Testis (tissue), 3 donors: ENCODE measurements around the gene SPTSSA. TPM values are rescaled to one million over a fixed set of nuclear protein-coding genes. Genes with fewer than 3 reads are reported as not detected.

Experiments
- DNase-seq: peaks from one replicate; pipeline ENCODE4 v3.0.0-alpha.2; 2019
- H3K27ac ChIP-seq, 2 donors: fragments of 200-600 bp; sonication (generic); one replicate each; pipeline ENCODE4 v1.5.1; 2019
- H3K27me3 ChIP-seq: fragments of 200-600 bp; sonication (generic); one replicate; pipeline ENCODE4 v1.5.1; 2019
- H3K36me3 ChIP-seq: fragments of 200-600 bp; sonication (generic); one replicate; pipeline ENCODE4 v1.5.1; 2017; ENCODE audit warnings: low read depth; ENCODE audit errors: missing control alignments
- H3K4me1 ChIP-seq: fragments of 200-600 bp; sonication (generic); one replicate; pipeline ENCODE4 v1.5.1; 2019
- H3K4me3 ChIP-seq, 2 donors: fragments of 200-600 bp; sonication (generic); one replicate each; pipeline ENCODE4 v1.5.1; 2017 to 2019
- H3K9me3 ChIP-seq: fragments of 200-600 bp; sonication (generic); one replicate; pipeline ENCODE4 v1.5.1; 2017
- POLR2A ChIP-seq: fragments of 450-650 bp; IDR thresholded peaks from one replicate; pipeline ENCODE4 v1.6.1; 2017; ENCODE audit warnings: antibody characterized with exemption, mild to moderate bottlenecking, moderate library complexity
- WGBS, 2 donors: methylation state at CpG; one replicate each; pipeline ENCODE4 v1.1.5; 2018; 5-methylcytosine and 5-hydroxymethylcytosine counted together
- intact Hi-C: fragments of 100-400 bp; cut with DNase I; formaldehyde crosslinking; loops from one replicate; pipeline ENCODE4 v1.15.1; 2023; ENCODE audit warnings: low total_unique reads
- polyA plus RNA-seq: library from polyadenylated mRNA; stranded (reverse); fragments of 350-450 nt; fragmentation: Illumina TruSeq; extraction: RNeasy Lipid Tissue Mini Kit (QIAGEN cat#74804); gene quantifications from one replicate; pipeline ENCODE4 v1.2.3, GENCODE V29; 2014; ENCODE audit warnings: low read depth, low replicate concordance; ENCODE audit not compliant: insufficient read depth
- total RNA-seq, 2 donors: library from RNA; depleted of rRNA; stranded (reverse); fragments of >200 nt; gene quantifications; one replicate each; pipeline ENCODE4 v1.2.3, GENCODE V29; 2016
- TF ChIP-seq, protein P1 (sequence below), 3 experiments: fragments of 450-650 bp in 2 of 3; fragments of 200-600 bp in 1 of 3; sonication (generic) in 1 of 3; IDR thresholded peaks; one replicate each; pipeline ENCODE4 v1.5.1; 2016 to 2019; ENCODE audit warnings: antibody characterized with exemption in 3 of 3, mild to moderate bottlenecking in 2 of 3, moderate library complexity in 1 of 3

Gene SPTSSA
- total and polyA plus RNA-seq, 3 donors from 2014 or later, result 9.2 to 14.4 (median 10.4) TPM

GRCh38 chr14:34420547-34421150 is 41.4 kb downstream of the SPTSSA start:
- TF ChIP-seq, protein P1, sequence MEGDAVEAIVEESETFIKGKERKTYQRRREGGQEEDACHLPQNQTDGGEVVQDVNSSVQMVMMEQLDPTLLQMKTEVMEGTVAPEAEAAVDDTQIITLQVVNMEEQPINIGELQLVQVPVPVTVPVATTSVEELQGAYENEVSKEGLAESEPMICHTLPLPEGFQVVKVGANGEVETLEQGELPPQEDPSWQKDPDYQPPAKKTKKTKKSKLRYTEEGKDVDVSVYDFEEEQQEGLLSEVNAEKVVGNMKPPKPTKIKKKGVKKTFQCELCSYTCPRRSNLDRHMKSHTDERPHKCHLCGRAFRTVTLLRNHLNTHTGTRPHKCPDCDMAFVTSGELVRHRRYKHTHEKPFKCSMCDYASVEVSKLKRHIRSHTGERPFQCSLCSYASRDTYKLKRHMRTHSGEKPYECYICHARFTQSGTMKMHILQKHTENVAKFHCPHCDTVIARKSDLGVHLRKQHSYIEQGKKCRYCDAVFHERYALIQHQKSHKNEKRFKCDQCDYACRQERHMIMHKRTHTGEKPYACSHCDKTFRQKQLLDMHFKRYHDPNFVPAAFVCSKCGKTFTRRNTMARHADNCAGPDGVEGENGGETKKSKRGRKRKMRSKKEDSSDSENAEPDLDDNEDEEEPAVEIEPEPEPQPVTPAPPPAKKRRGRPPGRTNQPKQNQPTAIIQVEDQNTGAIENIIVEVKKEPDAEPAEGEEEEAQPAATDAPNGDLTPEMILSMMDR (IDR thresholded peaks at IDR 0.05), result no peak
- TF ChIP-seq POLR2A, result no peak
- no peak overlapping the region for H3K27ac ChIP-seq
- H3K36me3 ChIP-seq, result no peaks in the 10 kb centered on the region
- intact Hi-C loops, result no loop called here
- WGBS, 2 donors, result 67 to 92% methylated on average over 6 of the region's 6 CpGs
- no peaks in the 10 kb centered on the region for H3K4me1 ChIP-seq
- no peak overlapping the region for H3K4me3 ChIP-seq
- no peaks in the 10 kb centered on the region for H3K9me3 ChIP-seq
- DNase-seq, result no peak
- no peaks in the 10 kb centered on the region for H3K27me3 ChIP-seq

DNA sequence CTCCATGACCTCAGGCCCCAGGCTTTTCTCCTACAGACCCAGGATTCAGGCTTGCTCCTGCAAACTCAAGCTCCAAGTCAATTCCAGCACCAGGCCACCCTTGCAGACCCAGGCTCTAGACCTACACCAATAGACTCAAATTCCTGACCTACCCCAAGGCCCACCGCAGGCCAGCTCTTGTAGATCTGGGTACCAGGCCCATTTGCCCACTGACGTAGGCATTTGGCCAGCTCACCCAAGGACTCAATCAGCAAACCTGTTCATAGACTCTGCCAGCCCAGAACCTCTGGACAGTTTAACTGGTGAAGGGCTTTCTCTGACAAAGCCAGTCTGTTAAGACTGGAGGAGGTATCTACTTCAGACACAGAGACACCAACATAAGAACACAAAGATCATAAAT is 52.3 kb downstream of the SPTSSA start:
- no peak for DNase-seq
- Histone ChIP-seq H3K4me1 (no peaks in the 10 kb centered on the region), H3K4me3 (no peak overlapping the region), H3K36me3 (no peaks in the 10 kb centered on the region), H3K9me3 (no peaks in the 10 kb centered on the region), H3K27me3 (no peaks in the 10 kb centered on the region), H3K27ac (no peak overlapping the region)
- WGBS, 2 donors, result 93% methylated on average over 2 of the region's 2 CpGs; no CpG with 5 or more reads in 1 of the 2 donors
- no peak for TF ChIP-seq POLR2A
- TF ChIP-seq, protein P1 (IDR thresholded peaks at IDR 0.05), result no peak
- intact Hi-C loops, result no loop called here

GRCh38 chr14:34407951-34408350 is 54.1 kb downstream of the SPTSSA start:
- no peak for DNase-seq
- Histone ChIP-seq H3K27ac (no peak overlapping the region), H3K36me3 (no peaks in the 10 kb centered on the region), H3K9me3 (no peaks in the 10 kb centered on the region), H3K4me1 (no peaks in the 10 kb centered on the region), H3K4me3 (no peak overlapping the region), H3K27me3 (no peaks in the 10 kb centered on the region)
- WGBS, 2 donors, result 93 to 96% methylated on average over 1 of the region's 1 CpG
- TF ChIP-seq, protein P1 (IDR thresholded peaks at IDR 0.05), result no peak
- TF ChIP-seq POLR2A, result no peak
- intact Hi-C loops, result no loop called here

DNA sequence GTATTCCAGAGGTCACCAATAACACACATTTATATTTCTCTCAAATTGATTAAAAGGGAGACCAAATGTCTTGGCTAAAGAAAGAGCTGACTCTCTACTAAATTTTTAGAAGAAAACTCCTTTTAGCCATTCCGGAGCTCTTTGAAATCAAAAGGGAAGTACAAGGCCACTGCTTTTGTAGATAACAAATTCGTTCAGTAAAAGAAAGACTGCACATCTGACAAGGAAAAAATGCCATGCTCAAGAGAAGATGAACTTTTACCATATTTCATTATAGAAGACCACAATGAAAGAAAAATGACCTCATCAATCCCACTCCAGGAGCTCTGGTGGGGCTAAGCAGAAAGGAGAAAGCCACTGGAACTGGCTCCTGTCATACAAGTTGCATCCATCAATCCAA is 57.6 kb downstream of the SPTSSA start:
- DNase-seq, result no peak
- Histone ChIP-seq H3K27ac (no peak overlapping the region), H3K27me3 (no peaks in the 10 kb centered on the region), H3K4me3 (no peak overlapping the region), H3K36me3 (no peaks in the 10 kb centered on the region), H3K4me1 (no peaks in the 10 kb centered on the region), H3K9me3 (no peaks in the 10 kb centered on the region)
- TF ChIP-seq, protein P1 (IDR thresholded peaks at IDR 0.05), result no peak
- TF ChIP-seq POLR2A, result no peak
- intact Hi-C loops, result no loop called here
- WGBS, 2 donors, result 26 to 36% methylated on average over 2 of the region's 2 CpGs

DNA sequence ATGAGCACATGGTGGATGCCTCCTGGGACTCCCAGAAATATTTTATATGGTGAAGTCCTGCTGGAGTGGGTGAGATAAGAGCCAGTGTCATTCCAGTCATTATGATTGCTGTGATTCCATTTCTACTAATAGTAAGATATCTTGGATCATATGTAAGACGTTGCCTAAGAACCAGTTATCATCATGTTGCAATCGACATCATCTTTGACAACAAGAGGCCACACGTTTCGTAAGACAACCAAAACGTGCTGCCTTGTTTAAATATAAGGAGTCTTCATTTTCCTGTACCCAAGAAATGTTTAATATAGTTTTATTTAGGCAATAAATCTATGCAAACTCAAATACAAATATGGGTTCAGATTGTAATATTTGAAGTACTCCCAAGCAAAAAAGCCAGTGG is 58.4 kb downstream of the SPTSSA start:
- no peak for DNase-seq
- Histone ChIP-seq H3K4me1 (no peaks in the 10 kb centered on the region), H3K36me3 (no peaks in the 10 kb centered on the region), H3K27me3 (no peaks in the 10 kb centered on the region), H3K4me3 (no peak overlapping the region), H3K27ac (no peak overlapping the region), H3K9me3 (no peaks in the 10 kb centered on the region)
- WGBS, 2 donors, result 76 to 82% methylated on average over 5 of the region's 5 CpGs
- intact Hi-C loops, result no loop called here
- TF ChIP-seq, protein P1 (IDR thresholded peaks at IDR 0.05), result no peak
- TF ChIP-seq POLR2A, result no peak
